ENCODE measurements around the gene HLCS. TPM values are rescaled to one million over a fixed set of nuclear protein-coding genes. Genes with fewer than 3 reads are reported as not detected.
"Not testable (repeated sequence)": the region's sequence is repeated elsewhere in the genome, so short reads cannot be mapped to it uniquely, and the experiment has no call there.

HLCS gene
- polyA plus RNA-seq, 1 of the 3 experiments (the other 2 are of a cell fraction) = 13.0 TPM

DNA sequence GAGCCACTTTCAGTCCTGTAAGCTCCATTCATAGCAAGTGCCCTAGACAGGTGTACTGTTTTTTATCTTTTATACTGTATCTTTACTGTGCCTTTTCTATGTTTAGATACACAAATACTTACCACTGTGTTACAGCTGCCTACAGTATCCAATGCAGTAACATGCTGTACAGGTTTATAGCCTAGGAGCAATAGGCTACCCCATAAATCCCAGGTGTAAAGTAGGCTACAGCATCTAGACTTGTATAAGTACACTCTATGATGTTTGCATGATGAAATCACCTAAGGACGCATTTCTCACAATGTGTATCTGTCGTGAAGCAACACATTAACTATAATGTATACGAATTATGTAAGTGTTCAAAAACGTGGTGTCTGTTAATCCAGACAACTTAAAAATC lies 10.7 kb downstream of the HLCS start (continued):
- no peak for TF ChIP-seq RFX5 (IDR thresholded peaks at IDR 0.05; ENCODE audit: low read length)

DNA sequence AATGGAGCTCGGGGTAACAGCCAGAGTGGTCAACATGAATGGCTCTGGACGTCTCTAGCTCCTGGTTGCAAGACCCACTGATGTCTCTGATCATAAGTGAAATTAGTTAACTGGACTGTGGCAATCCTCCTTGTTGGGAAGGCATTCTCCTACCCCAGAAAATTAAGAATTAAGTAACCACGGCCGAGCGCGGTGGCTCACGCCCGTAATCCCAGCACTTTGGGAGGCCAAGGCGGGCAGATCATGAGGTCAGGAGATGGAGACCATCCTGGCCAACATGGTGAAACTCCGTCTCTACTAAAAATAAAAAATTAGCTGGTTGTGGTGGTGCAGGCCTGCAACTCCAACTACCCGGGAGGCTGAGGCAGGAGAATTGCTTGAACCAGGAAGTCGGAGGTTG lies 14.1 kb downstream of the HLCS start:
- DNase-seq = not testable (repeated sequence)
- CTCF ChIA-PET = interaction anchor here (1.6 to 2.4 kb wide), 5 partner anchors 12 to 25 kb away, joined by 5 to 13 read pairs (median 6); partner anchors contain the start of gene HLCS

DNA sequence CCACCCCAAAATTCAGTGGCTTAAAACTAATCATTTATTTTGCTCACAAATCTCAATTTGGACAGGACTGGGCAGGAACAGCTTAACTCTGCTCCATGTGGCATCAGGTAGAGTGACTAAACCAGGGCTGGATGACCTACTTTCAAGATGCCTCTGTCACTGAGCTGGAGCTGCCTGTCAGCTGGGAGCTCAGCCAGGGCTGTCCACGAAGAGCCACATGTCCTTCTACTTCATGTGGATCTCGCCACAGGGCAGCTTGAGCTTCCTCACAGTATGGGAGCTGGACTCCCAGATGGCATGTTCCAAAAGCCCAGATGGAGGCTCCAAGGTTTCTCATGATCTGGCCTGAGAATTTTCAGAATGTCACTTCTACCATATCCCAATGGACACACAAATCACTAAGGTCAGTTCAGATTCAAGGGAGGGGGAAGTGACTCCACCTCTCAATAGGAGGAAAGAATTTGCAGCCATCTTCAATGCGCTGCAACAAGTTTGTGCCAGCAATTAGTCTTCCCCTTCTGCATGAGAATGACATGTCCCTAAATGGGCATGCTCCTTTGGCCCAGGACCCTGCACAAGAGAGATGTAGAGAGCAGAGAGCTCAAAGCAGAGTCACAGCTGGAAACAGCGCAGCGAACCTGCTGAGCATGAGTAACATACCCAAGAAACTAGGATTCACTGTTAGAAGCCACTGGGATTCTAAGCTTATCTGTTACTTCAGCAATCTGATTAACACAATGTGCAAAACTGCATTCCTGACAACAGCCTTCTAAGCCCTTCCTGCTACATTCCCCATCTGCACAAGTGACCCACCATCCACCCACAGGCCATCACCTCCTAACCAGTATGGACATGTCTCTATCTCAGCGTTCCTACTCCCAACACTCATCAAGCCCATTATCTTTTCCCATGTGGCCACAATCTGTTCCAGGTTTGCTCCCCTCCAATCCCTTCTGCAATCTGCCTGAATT lies 17.0 kb downstream of the HLCS start:
- POLR2A ChIA-PET = no interaction called here
- Histone ChIP-seq H3K36me3 (replicated peaks in 1 of 2; ENCODE audit: control insufficient read depth in 1 of 2, insufficient read depth in 2 of 2, low read length in 1 of 2) (peaks cover 3 to 13% of the 10 kb centered on the region in 2 experiments), H3K4me3 (ENCODE audit: low read depth in 2 of 2, low read length in 1 of 2) (no peak overlapping the region), H4K20me1 (ENCODE audit: insufficient read depth) (no peaks in the 10 kb centered on the region), H3K27ac (ENCODE audit: low read depth in 2 of 2, low read length in 1 of 2) (no peak overlapping the region), H3K27me3 (ENCODE audit: insufficient read depth) (no peaks in the 10 kb centered on the region), H3K79me2 (ENCODE audit: insufficient read depth) (no peaks in the 10 kb centered on the region), H3K4me1 (ENCODE audit: control insufficient read depth in 1 of 2, insufficient read depth in 2 of 2, low read depth in 1 of 2, low read length in 1 of 2) (no peaks in the 10 kb centered on the region; a peak in 1 of 4 replicates), H2AFZ (ENCODE audit: low read depth) (no peak overlapping the region), H3K4me2 (no peak overlapping the region), H3K9ac (no peak overlapping the region), H3K9me3 (no peaks in the 10 kb centered on the region), H3K9me2 (no peaks in the 10 kb centered on the region), H3F3A (replicated peaks; ENCODE audit: insufficient read depth) (no peaks in the 10 kb centered on the region)
- TF ChIP-seq EZH2phosphoT487 (IDR thresholded peaks at IDR 0.05; ENCODE audit: borderline replicate concordance, low read depth) (no peak), GABPA (IDR thresholded peaks at IDR 0.05; ENCODE audit: low read depth) (no peak), JUND (IDR thresholded peaks at IDR 0.05) (no peak), MXI1 (IDR thresholded peaks at IDR 0.05; ENCODE audit: low read depth, low read length) (no peak), NFIC (IDR thresholded peaks at IDR 0.05; ENCODE audit: borderline replicate concordance) (no peak), RAD21 (IDR thresholded peaks at IDR 0.05; ENCODE audit: low read length) (no peak)
- TF ChIP-seq, protein P1, sequence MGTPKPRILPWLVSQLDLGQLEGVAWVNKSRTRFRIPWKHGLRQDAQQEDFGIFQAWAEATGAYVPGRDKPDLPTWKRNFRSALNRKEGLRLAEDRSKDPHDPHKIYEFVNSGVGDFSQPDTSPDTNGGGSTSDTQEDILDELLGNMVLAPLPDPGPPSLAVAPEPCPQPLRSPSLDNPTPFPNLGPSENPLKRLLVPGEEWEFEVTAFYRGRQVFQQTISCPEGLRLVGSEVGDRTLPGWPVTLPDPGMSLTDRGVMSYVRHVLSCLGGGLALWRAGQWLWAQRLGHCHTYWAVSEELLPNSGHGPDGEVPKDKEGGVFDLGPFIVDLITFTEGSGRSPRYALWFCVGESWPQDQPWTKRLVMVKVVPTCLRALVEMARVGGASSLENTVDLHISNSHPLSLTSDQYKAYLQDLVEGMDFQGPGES (IDR thresholded peaks at IDR 0.05; ENCODE audit: low read depth, low read length) = no peak
- TF ChIP-seq, protein P2, sequence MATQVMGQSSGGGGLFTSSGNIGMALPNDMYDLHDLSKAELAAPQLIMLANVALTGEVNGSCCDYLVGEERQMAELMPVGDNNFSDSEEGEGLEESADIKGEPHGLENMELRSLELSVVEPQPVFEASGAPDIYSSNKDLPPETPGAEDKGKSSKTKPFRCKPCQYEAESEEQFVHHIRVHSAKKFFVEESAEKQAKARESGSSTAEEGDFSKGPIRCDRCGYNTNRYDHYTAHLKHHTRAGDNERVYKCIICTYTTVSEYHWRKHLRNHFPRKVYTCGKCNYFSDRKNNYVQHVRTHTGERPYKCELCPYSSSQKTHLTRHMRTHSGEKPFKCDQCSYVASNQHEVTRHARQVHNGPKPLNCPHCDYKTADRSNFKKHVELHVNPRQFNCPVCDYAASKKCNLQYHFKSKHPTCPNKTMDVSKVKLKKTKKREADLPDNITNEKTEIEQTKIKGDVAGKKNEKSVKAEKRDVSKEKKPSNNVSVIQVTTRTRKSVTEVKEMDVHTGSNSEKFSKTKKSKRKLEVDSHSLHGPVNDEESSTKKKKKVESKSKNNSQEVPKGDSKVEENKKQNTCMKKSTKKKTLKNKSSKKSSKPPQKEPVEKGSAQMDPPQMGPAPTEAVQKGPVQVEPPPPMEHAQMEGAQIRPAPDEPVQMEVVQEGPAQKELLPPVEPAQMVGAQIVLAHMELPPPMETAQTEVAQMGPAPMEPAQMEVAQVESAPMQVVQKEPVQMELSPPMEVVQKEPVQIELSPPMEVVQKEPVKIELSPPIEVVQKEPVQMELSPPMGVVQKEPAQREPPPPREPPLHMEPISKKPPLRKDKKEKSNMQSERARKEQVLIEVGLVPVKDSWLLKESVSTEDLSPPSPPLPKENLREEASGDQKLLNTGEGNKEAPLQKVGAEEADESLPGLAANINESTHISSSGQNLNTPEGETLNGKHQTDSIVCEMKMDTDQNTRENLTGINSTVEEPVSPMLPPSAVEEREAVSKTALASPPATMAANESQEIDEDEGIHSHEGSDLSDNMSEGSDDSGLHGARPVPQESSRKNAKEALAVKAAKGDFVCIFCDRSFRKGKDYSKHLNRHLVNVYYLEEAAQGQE (IDR thresholded peaks at IDR 0.05; ENCODE audit: low read depth, low read length) = no peak
- 92% methylated on average over 4 of the region's 6 CpGs for WGBS (ENCODE audit: low lambda C conversion rate)
- no peak for DNase-seq
- CTCF ChIA-PET = interaction anchor here (1.2 kb wide), 1 partner anchor 28 kb away, joined by 3 read pairs; no protein-coding TSS in a partner anchor

More for the DNA sequence above, 14.1 kb downstream of the HLCS start:
- H3K4me2 ChIP-seq; H3K9ac ChIP-seq; H3K27me3 ChIP-seq (ENCODE audit: insufficient read depth); H2AFZ ChIP-seq (ENCODE audit: low read depth); H3K4me1 ChIP-seq (ENCODE audit: control insufficient read depth in 1 of 2, insufficient read depth in 2 of 2, low read depth in 1 of 2, low read length in 1 of 2); H3F3A ChIP-seq (replicated peaks; ENCODE audit: insufficient read depth); H3K9me2 ChIP-seq; POLR2A ChIA-PET; H4K20me1 ChIP-seq (ENCODE audit: insufficient read depth); H3K4me3 ChIP-seq (ENCODE audit: low read depth in 2 of 2, low read length in 1 of 2); H3K79me2 ChIP-seq (ENCODE audit: insufficient read depth); H3K9me3 ChIP-seq; H3K27ac ChIP-seq (ENCODE audit: low read depth in 2 of 2, low read length in 1 of 2): not testable (repeated sequence)
- peaks cover 6 to 15% of the 10 kb centered on the region in 2 experiments for H3K36me3 ChIP-seq (replicated peaks in 1 of 2; ENCODE audit: control insufficient read depth in 1 of 2, insufficient read depth in 2 of 2, low read length in 1 of 2)
- 95% methylated on average over 12 of the region's 12 CpGs for WGBS (ENCODE audit: low lambda C conversion rate)
